ENCODE results near the gene ZNF436. TPM values are rescaled to one million over a fixed set of nuclear protein-coding genes. Genes with fewer than 3 reads are reported as not detected.

Gene ZNF436
- total and polyA plus RNA-seq, 2 of the 8 experiments (the other 6 are each of a cell fraction or from before 2014, with no cell fraction given) = 0.65 to 1.8 TPM

GRCh38 chr1:23395849-23396248 lies 26.2 kb upstream of the ZNF436 start:
- Histone ChIP-seq H3K14ac (ENCODE audit: insufficient read length) (no peak overlapping the region), H2BK12ac (ENCODE audit: low read depth, low read length) (no peak overlapping the region), H2AK5ac (ENCODE audit: low read depth, low read length) (no peak overlapping the region), H3K27me3 (replicated peaks in 1 of 4; ENCODE audit: control insufficient read depth in 3 of 4, extremely low read depth in 1 of 4, insufficient read depth in 3 of 4, low read length in 3 of 4) (peaks cover 34 to 84% (median 58%) of the 10 kb centered on the region in 4 experiments), H3K79me1 (ENCODE audit: low read depth, low read length) (0 out of 2 replicates have a peak, but pooled peaks cover 3% of the 10 kb centered on the region), H4K20me1 (replicated peaks in 1 of 2; ENCODE audit: control insufficient read depth in 1 of 2, insufficient read depth in 2 of 2, low read length in 2 of 2) (peaks cover 7 to 8% of the 10 kb centered on the region in 2 experiments), H2BK5ac (ENCODE audit: low read depth, low read length) (no peak overlapping the region), H3K9ac (replicated peaks in 1 of 4; ENCODE audit: extremely low read depth in 1 of 4, low read depth in 3 of 4, low read length in 3 of 4) (no peak overlapping the region), H3K56ac (replicated peaks; ENCODE audit: insufficient read length, low read depth, low read length) (no peak overlapping the region), H3K18ac (ENCODE audit: extremely low read depth, low read length) (0 out of 2 replicates have a peak overlapping the region, but pooled peaks have one; percentile 3), H2AFZ (ENCODE audit: low read length) (no peak overlapping the region), H3K79me2 (ENCODE audit: control insufficient read depth in 1 of 2, insufficient read depth in 2 of 2, low read length in 2 of 2) (no peaks in the 10 kb centered on the region), H3K23ac (ENCODE audit: insufficient read length) (no peak overlapping the region), H4K91ac (replicated peaks; ENCODE audit: insufficient read length, low read length) (no peak overlapping the region), H4K8ac (ENCODE audit: extremely low read depth, insufficient read depth, low read length) (no peak overlapping the region), H3K27ac (ENCODE audit: low read depth, low read length) (no peak overlapping the region), H4K5ac (ENCODE audit: insufficient read length, low read depth, low read length) (no peak overlapping the region), H2BK20ac (ENCODE audit: low read length) (no peak overlapping the region), H3K4me1 (replicated peaks in 1 of 4; ENCODE audit: control insufficient read depth in 3 of 4, insufficient read depth in 4 of 4, low read length in 3 of 4) (peaks cover 0 to 10% (median 4%) of the 10 kb centered on the region in 4 experiments; a peak in 6 of 7 replicates), H2BK15ac (ENCODE audit: low read length) (no peak overlapping the region), H3K4me2 (ENCODE audit: insufficient read depth in 1 of 2, low read depth in 2 of 2, low read length in 2 of 2) (no peak overlapping the region), H3K23me2 (ENCODE audit: low read depth, low read length) (peaks cover 10% of the 10 kb centered on the region), H3K9me3 (ENCODE audit: insufficient read depth in 2 of 2, low read depth in 1 of 2, low read length in 1 of 2) (peaks cover 4 to 8% of the 10 kb centered on the region in 2 experiments; a peak in 2 of 4 replicates), H3K36me3 (ENCODE audit: control insufficient read depth in 2 of 4, insufficient read depth in 4 of 4, low read length in 3 of 4) (no peaks in the 10 kb centered on the region), H2BK120ac (replicated peaks; ENCODE audit: low read depth, low read length) (no peak overlapping the region), H3K4me3 (ENCODE audit: extremely low read depth in 1 of 4, insufficient read depth in 2 of 4, low read depth in 3 of 4, low read length in 4 of 4) (no peak overlapping the region), H3K4ac (replicated peaks; ENCODE audit: insufficient read length, low read depth, low read length) (no peak overlapping the region)
- DNase-seq (ENCODE audit: low read depth in 1 of 2, low spot score in 2 of 2) = no peak
- POLR2A ChIA-PET (ENCODE audit: partially characterized antibody) = interaction anchor here (1.0 kb wide), 1 partner anchor 51 kb away, joined by 3 read pairs; the partner anchor contains the start of gene HNRNPR
- no peak for FAIRE-seq
- WGBS, 2 experiments (ENCODE audit: extremely low coverage in 1 of 2, insufficient coverage in 1 of 2, insufficient read length in 1 of 2, insufficient replicate concordance in 2 of 2, low coverage in 1 of 2, low lambda C conversion rate in 2 of 2, missing lambda C conversion rate in 1 of 2) = 73% methylated on average over 4 of the region's 4 CpGs; no CpG with 5 or more reads in 1 of the 2 experiments
- CTCF ChIA-PET (ENCODE audit: partially characterized antibody) = interaction anchor here (1.0 to 3.2 kb wide), 3 partner anchors 7 to 81 kb away, joined by 3 to 26 read pairs (median 19); partner anchors contain the start of gene ZNF436
- no peak for TF ChIP-seq CTBP2 (IDR thresholded peaks at IDR 0.05; ENCODE audit: borderline replicate concordance, insufficient read depth, insufficient read length, low read length)
- TF ChIP-seq YY1 (IDR thresholded peaks at IDR 0.05; ENCODE audit: low read depth, low read length) = no peak
- TF ChIP-seq SP1 (IDR thresholded peaks at IDR 0.05; ENCODE audit: low read depth, low read length) = no peak
- no peak for TF ChIP-seq CHD2 (IDR thresholded peaks at IDR 0.05; ENCODE audit: low read length)
- no peak for TF ChIP-seq GABPA (IDR thresholded peaks at IDR 0.05; ENCODE audit: borderline replicate concordance, insufficient read depth, low read length)
- no peak for TF ChIP-seq RAD21 (IDR thresholded peaks at IDR 0.05 in 1 of 2, conservative IDR thresholded peaks at IDR 0.05 in 1 of 2; ENCODE audit: low read depth in 2 of 2, low read length in 2 of 2)
- TF ChIP-seq ATF2 (IDR thresholded peaks at IDR 0.05; ENCODE audit: low read length) = no peak
- no peak for TF ChIP-seq SIN3A (conservative IDR thresholded peaks at IDR 0.05 in 1 of 2, IDR thresholded peaks at IDR 0.05 in 1 of 2; ENCODE audit: low read depth in 1 of 2, low read length in 2 of 2)
- TF ChIP-seq GTF2F1 (IDR thresholded peaks at IDR 0.05; ENCODE audit: borderline replicate concordance, low read depth, low read length) = no peak
- no peak for TF ChIP-seq USF2 (IDR thresholded peaks at IDR 0.05; ENCODE audit: low read length)
